GM21619 (cell line): ENCODE measurements around the gene FA2H.
A peak's percentile ranks its signal among the peaks of the same experiment; 100 is the strongest.
"Not testable (repeated sequence)": the region's sequence is repeated elsewhere in the genome, so short reads cannot be mapped to it uniquely, and the experiment has no call there.

Experiments
- ATAC-seq: cut with Tn5 transposase; IDR thresholded peaks from one replicate; pipeline ENCODE4 v1.9.1; 2021; ENCODE audit not compliant: unreplicated experiment

The FA2H gene

GRCh38 chr16:74695450-74696422 lies 78.9 kb downstream of the FA2H start:
- ATAC-seq: peak; percentile 87

- ATAC-seq: no peak
These were observed 83.3 kb downstream of the FA2H start for GRCh38 chr16:74691093-74691855.

GRCh38 chr16:74682556-74682955 lies 92.1 kb downstream of the FA2H start:
- no peak for ATAC-seq

GRCh38 chr16:74680681-74681080 lies 93.9 kb downstream of the FA2H start:
- no peak for ATAC-seq

- no peak for ATAC-seq
These were observed 94.6 kb downstream of the FA2H start for GRCh38 chr16:74679983-74680382.

GRCh38 chr16:74677868-74678267 lies 96.8 kb downstream of the FA2H start:
- no peak for ATAC-seq

GRCh38 chr16:74673876-74674275 lies 100.7 kb downstream of the FA2H start:
- no peak for ATAC-seq

- not testable (repeated sequence) for ATAC-seq
These were observed 105.7 kb downstream of the FA2H start for GRCh38 chr16:74668877-74669276.

- ATAC-seq: no peak
These were observed 107.3 kb downstream of the FA2H start for GRCh38 chr16:74667255-74667700.

- peak; percentile 100 for ATAC-seq
These were observed 108.0 kb downstream of the FA2H start, which contains the start of gene RFWD3 for GRCh38 chr16:74666425-74667254. Gene RFWD3 (minus strand): TSS chr16:74666877. CDS start chr16:74661449, 5,428 bp downstream.

GRCh38 chr16:74666010-74666421 lies 108.6 kb downstream of the FA2H start:
- no peak for ATAC-seq
